ENCODE data around the gene GDF7. TPM values are rescaled to one million over a fixed set of nuclear protein-coding genes. Genes with fewer than 3 reads are reported as not detected.

Gene GDF7
- total and polyA plus RNA-seq, 2 of the 8 experiments (the other 6 are each of a cell fraction or from before 2014, with no cell fraction given), result 0.04 to 0.06 TPM

DNA sequence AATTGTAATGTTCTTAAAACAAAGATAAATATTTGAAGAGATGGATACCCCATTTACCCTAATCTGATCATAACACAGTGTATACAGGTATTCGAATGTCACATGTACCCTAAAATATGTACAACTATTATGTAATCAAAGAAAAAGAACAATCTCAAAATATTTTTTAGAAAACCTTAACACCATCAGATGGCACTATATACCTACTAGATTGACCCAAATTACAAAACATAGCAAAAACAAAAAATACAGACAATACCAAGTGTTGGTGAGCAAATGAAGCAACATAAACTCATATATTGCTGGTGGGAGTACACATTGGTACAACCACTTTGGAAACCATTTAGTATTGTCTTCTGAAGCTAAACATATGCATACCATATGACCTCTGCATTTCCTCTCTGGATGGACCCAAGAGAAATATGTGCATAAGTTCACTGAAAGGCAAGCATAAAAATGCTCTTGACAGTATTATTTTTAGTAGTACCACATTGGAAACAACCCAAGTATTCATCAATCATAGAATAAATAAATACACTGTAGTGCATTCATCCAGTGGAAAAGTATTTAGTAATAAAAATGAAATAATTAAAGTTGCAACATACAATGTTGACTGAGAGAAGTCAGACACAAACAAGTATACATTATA lies 55.8 kb downstream of the GDF7 start:
- Histone ChIP-seq H3K4me2 (ENCODE audit: insufficient read depth in 1 of 2, low read depth in 2 of 2, low read length in 2 of 2) (no peak overlapping the region), H2BK20ac (ENCODE audit: low read length) (no peak overlapping the region), H2AK5ac (ENCODE audit: low read depth, low read length) (no peak overlapping the region), H3K18ac (ENCODE audit: extremely low read depth, low read length) (no peak overlapping the region), H2BK120ac (replicated peaks; ENCODE audit: low read depth, low read length) (no peak overlapping the region), H3K79me2 (ENCODE audit: control insufficient read depth in 1 of 2, insufficient read depth in 2 of 2, low read length in 2 of 2) (no peaks in the 10 kb centered on the region), H2BK12ac (ENCODE audit: low read depth, low read length) (no peak overlapping the region), H3K4me3 (ENCODE audit: extremely low read depth in 1 of 4, insufficient read depth in 2 of 4, low read depth in 3 of 4, low read length in 4 of 4) (no peak overlapping the region), H3K4me1 (replicated peaks in 1 of 4; ENCODE audit: control insufficient read depth in 3 of 4, insufficient read depth in 4 of 4, low read length in 3 of 4) (no peaks in the 10 kb centered on the region), H4K8ac (ENCODE audit: extremely low read depth, insufficient read depth, low read length) (no peak overlapping the region), H3K56ac (replicated peaks; ENCODE audit: insufficient read length, low read depth, low read length) (no peak overlapping the region), H2BK5ac (ENCODE audit: low read depth, low read length) (no peak overlapping the region), H3K36me3 (ENCODE audit: control insufficient read depth in 2 of 4, insufficient read depth in 4 of 4, low read length in 3 of 4) (no peaks in the 10 kb centered on the region), H3K23me2 (ENCODE audit: low read depth, low read length) (no peaks in the 10 kb centered on the region), H3K27ac (ENCODE audit: low read depth, low read length) (no peak overlapping the region), H3K23ac (ENCODE audit: insufficient read length) (no peak overlapping the region), H4K91ac (replicated peaks; ENCODE audit: insufficient read length, low read length) (no peak overlapping the region), H3K9ac (replicated peaks in 1 of 4; ENCODE audit: extremely low read depth in 1 of 4, low read depth in 3 of 4, low read length in 3 of 4) (no peak overlapping the region), H3K27me3 (replicated peaks in 1 of 4; ENCODE audit: control insufficient read depth in 3 of 4, extremely low read depth in 1 of 4, insufficient read depth in 3 of 4, low read length in 3 of 4) (no peaks in the 10 kb centered on the region), H3K4ac (replicated peaks; ENCODE audit: insufficient read length, low read depth, low read length) (no peak overlapping the region), H3K79me1 (ENCODE audit: low read depth, low read length) (no peaks in the 10 kb centered on the region), H3K14ac (ENCODE audit: insufficient read length) (no peak overlapping the region), H3K9me3 (ENCODE audit: insufficient read depth in 2 of 2, low read depth in 1 of 2, low read length in 1 of 2) (no peaks in the 10 kb centered on the region), H2BK15ac (ENCODE audit: low read length) (no peak overlapping the region), H4K5ac (ENCODE audit: insufficient read length, low read depth, low read length) (no peak overlapping the region), H2AFZ (ENCODE audit: low read length) (no peak overlapping the region), H4K20me1 (replicated peaks in 1 of 2; ENCODE audit: control insufficient read depth in 1 of 2, insufficient read depth in 2 of 2, low read length in 2 of 2) (peaks cover 0 to 3% of the 10 kb centered on the region in 2 experiments)
- ChIA-PET CTCF (ENCODE audit: partially characterized antibody) (no interaction called here), POLR2A (ENCODE audit: partially characterized antibody) (no interaction called here)
- 89% methylated on average over 1 of the region's 1 CpG; no CpG with 5 or more reads in 1 of the 2 experiments for WGBS, 2 experiments (ENCODE audit: extremely low coverage in 1 of 2, insufficient coverage in 1 of 2, insufficient read length in 1 of 2, insufficient replicate concordance in 2 of 2, low coverage in 1 of 2, low lambda C conversion rate in 2 of 2, missing lambda C conversion rate in 1 of 2)
- DNase-seq (ENCODE audit: low read depth in 1 of 2, low spot score in 2 of 2), result no peak
- TF ChIP-seq TBP (IDR thresholded peaks at IDR 0.05; ENCODE audit: low read depth, low read length), result no peak
- no peak for TF ChIP-seq JUND (IDR thresholded peaks at IDR 0.05; ENCODE audit: low read length)
- TF ChIP-seq SRF (IDR thresholded peaks at IDR 0.05; ENCODE audit: low read depth, low read length), result no peak
- no peak for TF ChIP-seq SIX5 (IDR thresholded peaks at IDR 0.05; ENCODE audit: low read depth, low read length)
- TF ChIP-seq RXRA (IDR thresholded peaks at IDR 0.05; ENCODE audit: insufficient read depth, low read depth, low read length), result no peak
- TF ChIP-seq KDM4A (IDR thresholded peaks at IDR 0.05; ENCODE audit: low read depth, low read length, severe bottlenecking), result no peak
- no peak for TF ChIP-seq HDAC2 (IDR thresholded peaks at IDR 0.05; ENCODE audit: borderline replicate concordance in 1 of 2, low read depth in 2 of 2, low read length in 2 of 2)
- no peak for TF ChIP-seq KDM1A (IDR thresholded peaks at IDR 0.05; ENCODE audit: borderline replicate concordance, low read length)
- no peak for TF ChIP-seq SP1 (IDR thresholded peaks at IDR 0.05; ENCODE audit: low read depth, low read length)
- TF ChIP-seq POLR2A (IDR thresholded peaks at IDR 0.05; ENCODE audit: control extremely low read depth in 1 of 2, low read depth in 2 of 2, low read length in 2 of 2), result no peak
- FAIRE-seq, result no peak

Data from H1 (cell line).